ENCODE data around the gene AK5.
A peak's percentile ranks its signal among the peaks of the same experiment; 100 is the strongest.

The AK5 gene

DNA sequence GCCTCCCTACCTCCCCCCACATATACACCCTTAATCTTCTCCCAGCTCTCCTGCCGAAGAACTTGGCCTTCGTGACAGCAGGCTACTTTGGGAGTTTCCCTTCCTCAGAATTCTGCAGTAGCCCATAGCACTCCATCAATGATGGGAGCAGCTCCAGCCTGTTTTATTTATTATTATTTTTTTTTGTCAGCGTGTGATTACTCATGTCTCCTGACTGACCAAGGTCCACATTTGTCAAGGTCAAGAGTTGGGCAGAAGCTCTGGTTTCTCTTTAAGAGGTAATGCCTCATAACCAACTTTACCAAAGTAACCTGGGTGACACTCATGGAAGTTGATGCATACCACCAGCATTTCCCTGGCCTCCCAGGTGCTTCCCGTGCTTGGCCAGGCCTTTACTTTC, 275.2 kb downstream of the AK5 start:
- in situ Hi-C loops (cut with HindIII; ENCODE audit: low sequenced_read_pairs), result no loop called here
- TF ChIP-seq, protein P1, sequence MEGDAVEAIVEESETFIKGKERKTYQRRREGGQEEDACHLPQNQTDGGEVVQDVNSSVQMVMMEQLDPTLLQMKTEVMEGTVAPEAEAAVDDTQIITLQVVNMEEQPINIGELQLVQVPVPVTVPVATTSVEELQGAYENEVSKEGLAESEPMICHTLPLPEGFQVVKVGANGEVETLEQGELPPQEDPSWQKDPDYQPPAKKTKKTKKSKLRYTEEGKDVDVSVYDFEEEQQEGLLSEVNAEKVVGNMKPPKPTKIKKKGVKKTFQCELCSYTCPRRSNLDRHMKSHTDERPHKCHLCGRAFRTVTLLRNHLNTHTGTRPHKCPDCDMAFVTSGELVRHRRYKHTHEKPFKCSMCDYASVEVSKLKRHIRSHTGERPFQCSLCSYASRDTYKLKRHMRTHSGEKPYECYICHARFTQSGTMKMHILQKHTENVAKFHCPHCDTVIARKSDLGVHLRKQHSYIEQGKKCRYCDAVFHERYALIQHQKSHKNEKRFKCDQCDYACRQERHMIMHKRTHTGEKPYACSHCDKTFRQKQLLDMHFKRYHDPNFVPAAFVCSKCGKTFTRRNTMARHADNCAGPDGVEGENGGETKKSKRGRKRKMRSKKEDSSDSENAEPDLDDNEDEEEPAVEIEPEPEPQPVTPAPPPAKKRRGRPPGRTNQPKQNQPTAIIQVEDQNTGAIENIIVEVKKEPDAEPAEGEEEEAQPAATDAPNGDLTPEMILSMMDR (IDR thresholded peaks at IDR 0.05; ENCODE audit: low read depth, low read length, missing control alignments), result no peak
- no peak for DNase-seq (ENCODE audit: low read depth)

DNA sequence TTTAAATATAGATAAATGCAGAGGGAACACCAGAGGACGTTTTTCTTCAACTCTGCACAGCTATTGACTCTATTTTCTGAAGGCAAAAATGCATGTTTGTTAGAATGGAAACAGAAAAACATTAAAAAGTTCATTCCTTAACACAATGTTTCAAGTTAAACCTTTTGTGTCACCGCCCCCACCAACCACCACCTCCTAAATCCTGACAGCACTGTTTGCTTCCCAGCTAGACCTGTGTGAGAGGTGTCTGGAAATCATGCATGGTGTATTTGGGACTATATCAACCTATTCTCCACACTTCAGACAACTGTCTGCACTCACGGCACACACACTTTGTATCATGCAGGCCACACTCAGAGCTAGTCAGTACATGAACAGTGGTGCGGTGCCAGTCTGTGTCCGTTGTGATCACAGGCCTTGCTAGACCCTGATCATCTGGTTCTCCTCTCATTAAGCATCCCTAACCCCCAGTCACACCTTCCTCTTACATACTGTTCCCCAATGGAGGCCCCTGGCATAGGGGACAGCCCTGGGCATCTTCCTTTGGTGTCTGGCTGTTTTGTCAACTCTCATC, 276.9 kb downstream of the AK5 start:
- DNase-seq (ENCODE audit: low read depth), result no peak
- in situ Hi-C loops (cut with HindIII; ENCODE audit: low sequenced_read_pairs), result no loop called here
- TF ChIP-seq, protein P1 (IDR thresholded peaks at IDR 0.05; ENCODE audit: low read depth, low read length, missing control alignments), result no peak
- H3K4me3 ChIP-seq (ENCODE audit: low read depth, low read length), result no peak overlapping the region

More for the DNA sequence above, 275.2 kb downstream of the AK5 start:
- H3K4me3 ChIP-seq (ENCODE audit: low read depth, low read length), result no peak overlapping the region

DNA sequence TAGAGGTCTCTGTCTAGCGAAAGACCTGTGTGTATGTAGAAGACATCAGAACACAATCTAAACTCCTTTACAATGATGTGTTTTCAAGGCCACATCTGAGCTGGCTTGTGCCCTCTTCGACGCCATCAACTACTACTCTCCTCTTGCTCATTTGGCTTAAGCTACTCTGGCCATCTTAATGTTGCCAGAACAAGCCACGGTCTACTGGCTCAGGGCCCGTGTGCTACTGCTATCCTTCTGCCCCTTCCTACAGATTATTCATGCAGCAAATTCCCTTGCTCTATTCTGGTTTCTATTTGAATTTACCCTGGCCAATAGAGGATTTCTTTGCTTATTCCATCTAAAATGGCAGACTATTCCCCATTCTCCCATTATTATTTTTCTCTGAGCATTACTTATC, 278.9 kb downstream of the AK5 start:
- peak; percentile 45 for DNase-seq (ENCODE audit: low read depth)
- in situ Hi-C loops (cut with HindIII; ENCODE audit: low sequenced_read_pairs), result no loop called here
- TF ChIP-seq, protein P1 (IDR thresholded peaks at IDR 0.05; ENCODE audit: low read depth, low read length, missing control alignments), result no peak
- H3K4me3 ChIP-seq (ENCODE audit: low read depth, low read length), result no peak overlapping the region

- no peak for DNase-seq (ENCODE audit: low read depth)
- TF ChIP-seq, protein P1 (IDR thresholded peaks at IDR 0.05; ENCODE audit: low read depth, low read length, missing control alignments), result no peak
- H3K4me3 ChIP-seq (ENCODE audit: low read depth, low read length), result no peak overlapping the region
- in situ Hi-C loops (cut with HindIII; ENCODE audit: low sequenced_read_pairs), result no loop called here
Observed at GRCh38 chr1:77562596-77563150, 280.9 kb downstream of the AK5 start.

DNA sequence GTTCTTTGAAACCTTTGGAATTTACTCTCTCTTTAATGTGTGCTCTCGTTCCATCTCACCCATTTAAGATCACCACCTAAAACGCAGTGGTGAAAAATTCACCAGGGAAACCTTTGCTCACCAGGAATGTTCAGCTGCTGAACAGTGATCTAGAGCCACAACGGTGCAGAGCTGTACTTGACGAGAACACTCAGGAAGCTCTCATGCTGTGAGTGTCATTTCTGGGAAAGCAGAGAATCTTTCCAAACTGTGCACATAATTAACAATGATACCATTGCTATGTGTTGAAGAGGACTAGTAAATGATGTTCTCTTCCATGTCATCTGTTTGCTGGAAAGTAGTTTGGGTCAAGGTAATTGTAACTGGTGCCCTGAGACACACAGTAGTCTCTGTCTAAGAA, 283.5 kb downstream of the AK5 start:
- in situ Hi-C loops (cut with HindIII; ENCODE audit: low sequenced_read_pairs), result no loop called here
- no peak for DNase-seq (ENCODE audit: low read depth)

DNA sequence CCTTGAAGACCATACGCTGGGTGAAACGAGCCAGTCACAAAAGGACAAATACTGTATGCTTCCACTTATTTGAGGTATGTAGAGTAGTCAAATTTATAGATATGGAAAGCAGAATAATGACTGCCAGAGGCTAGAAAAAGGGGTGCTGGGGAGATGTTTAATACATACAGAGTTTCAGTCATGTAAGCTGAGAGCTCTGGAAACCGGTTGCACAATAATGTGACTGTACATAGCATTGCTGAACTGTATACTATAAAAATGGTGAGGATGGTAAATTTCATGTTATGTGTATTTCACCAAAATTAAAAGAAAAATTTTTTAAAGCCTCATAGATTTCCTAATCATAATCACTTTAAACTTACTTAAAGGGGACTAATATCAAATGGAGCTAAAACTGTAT, 289.8 kb downstream of the AK5 start:
- in situ Hi-C loops (cut with HindIII; ENCODE audit: low sequenced_read_pairs), result no loop called here
- no peak for DNase-seq (ENCODE audit: low read depth)
- no peak overlapping the region for H3K4me3 ChIP-seq (ENCODE audit: low read depth, low read length)
- TF ChIP-seq, protein P1 (IDR thresholded peaks at IDR 0.05; ENCODE audit: low read depth, low read length, missing control alignments), result no peak

More for the DNA sequence above, 283.5 kb downstream of the AK5 start:
- no peak overlapping the region for H3K4me3 ChIP-seq (ENCODE audit: low read depth, low read length)
- TF ChIP-seq, protein P1 (IDR thresholded peaks at IDR 0.05; ENCODE audit: low read depth, low read length, missing control alignments), result no peak
